SK-N-MC (cell line): ENCODE results near the gene CFAP69.

Experiments used
- EZH2 ChIP-seq: fragments of 200-600 bp; sonication (generic); IDR thresholded peaks from one replicate; pipeline ENCODE4 v1.6.1; 2017; ENCODE audit warnings: antibody characterized with exemption
- FOXP2 ChIP-seq: optimal IDR thresholded peaks from 2 replicates; pipeline ENCODE3; 2011; ENCODE audit warnings: mild to moderate bottlenecking, moderate library complexity; ENCODE audit not compliant: insufficient read depth; ENCODE audit errors: extremely low read length, control extremely low read depth
- POLR2AphosphoS5 ChIP-seq: IDR thresholded peaks from 2 replicates; pipeline ENCODE4 v1.6.1; 2012; ENCODE audit warnings: mild to moderate bottlenecking, low read depth, low read length, borderline replicate concordance

- TF ChIP-seq EZH2: no peak
- no peak for TF ChIP-seq POLR2AphosphoS5
- no peak for TF ChIP-seq FOXP2
Observed at GRCh38 chr7:90238583-90238982, 6.4 kb upstream of the CFAP69 start.
